Psoas muscle (tissue), 8 donors: ENCODE data around the gene ZCCHC9. TPM values are rescaled to one million over a fixed set of nuclear protein-coding genes. Genes with fewer than 3 reads are reported as not detected.
A peak's percentile ranks its signal among the peaks of the same experiment; 100 is the strongest.

Experiments
- ATAC-seq, 4 donors: fragments of 200-7000 bp; cut with Tn5 transposase; one replicate each; pipeline ENCODE4 v1.9.1; 2020; ENCODE audit warnings: moderate library complexity in 3 of 4, mild to moderate bottlenecking in 2 of 4
- DNase-seq, 2 donors: peaks; one replicate each; pipeline ENCODE4 v3.0.0-alpha.2; 2020
- H3K27ac ChIP-seq: fragments of 200-600 bp; one replicate; pipeline ENCODE4 v1.8.0; 2022
- H3K27me3 ChIP-seq, 3 donors: fragments of 200-600 bp in 1 of 3; one replicate each; pipeline versions ENCODE4 v1.6.1 to v1.8.0; 2013 to 2022; ENCODE audit warnings: low read length in 2 of 3, mild to moderate bottlenecking in 2 of 3, moderate library complexity in 1 of 3; ENCODE audit not compliant: insufficient read depth in 3 of 3
- H3K36me3 ChIP-seq, 2 donors: fragments of 200-600 bp in 1 of 2; one replicate each; pipeline versions ENCODE4 v1.6.1 to v1.8.0; 2013 to 2022; ENCODE audit warnings: low read depth in 1 of 2, mild to moderate bottlenecking in 1 of 2, moderate library complexity in 1 of 2; ENCODE audit not compliant: insufficient read depth in 1 of 2
- H3K4me1 ChIP-seq: fragments of 200-600 bp; one replicate; pipeline ENCODE4 v1.8.0; 2022
- H3K4me3 ChIP-seq: fragments of 200-600 bp; one replicate; pipeline ENCODE4 v1.8.0; 2022; ENCODE audit warnings: mild to moderate bottlenecking
- H3K9me3 ChIP-seq: fragments of 200-600 bp; one replicate; pipeline ENCODE4 v1.8.0; 2022
- CTCF ChIP-seq: fragments of 200-600 bp; IDR thresholded peaks from one replicate; pipeline ENCODE4 v1.8.0; 2022; ENCODE audit warnings: antibody characterized with exemption
- WGBS, 3 donors: extraction: QIAGEN DNeasy Blood & Tissue Kit; methylation state at CpG; one replicate each; pipeline versions ENCODE4 v1.1.6 to v1.1.7; 2013; 5-methylcytosine and 5-hydroxymethylcytosine counted together
- intact Hi-C, 2 donors: fragments of 100-400 bp; cut with DNase I; formaldehyde crosslinking; loops; one replicate each; pipeline versions ENCODE4 v1.11.0 to v1.14.2; 2022
- polyA plus RNA-seq, 3 donors: library from polyadenylated mRNA; stranded (reverse); fragments of 200-250 nt; gene quantifications; one replicate each; pipeline ENCODE4 v1.2.3, GENCODE V29; 2013
- total RNA-seq, 4 donors: library from RNA; stranded (reverse); fragmentation: NEBNext Ultra II Directional in 2 of 4; extraction: Animal tissue kit (Norgen Biotek cat#: 25700) in 2 of 4; gene quantifications; one replicate each; pipeline versions ENCODE4 v1.2.1 to v1.2.4, GENCODE V29; 2021 to 2023
- donor health status: healthy with polysubstance abuse.
- donor health status: DM: no; HTN: no; CAD: no; lungs with moderate emphysema.
- donor health status: Bipolar disorder and iron deficiency.
- donor health status: healthy.
- donor health status: DM: yes; HTN: yes; CAD: no.
- donor health status: DM: no; HTN: no; CAD: no.
- donor health status: DM: no; HTN: no; CAD: no.
- donor health status: DM: yes; HTN: yes; CAD: no.

Gene ZCCHC9
- total and polyA plus RNA-seq, 7 donors: 9.6 to 45.1 (median 26.2) TPM

- Histone ChIP-seq H3K9me3 (no peaks in the 10 kb centered on the region), H3K27me3 (no peaks in the 10 kb centered on the region), H3K36me3 (peaks cover 0 to 10% of the 10 kb centered on the region in 2 donors), H3K4me3 (peak overlapping the region; percentile 91), H3K4me1 (peaks cover 15% of the 10 kb centered on the region), H3K27ac (no peak overlapping the region)
- TF ChIP-seq CTCF: no peak
- DNase-seq (no peak), ATAC-seq (no peak)
- 87 to 89% (median 88%) methylated on average over 5 of the region's 5 CpGs for WGBS, 3 donors
- intact Hi-C loops: no loop called here
Observed at GRCh38 chr5:81302596-81302995, 1.2 kb downstream of the ZCCHC9 start.

GRCh38 chr5:81303563-81303962, 2.2 kb downstream of the ZCCHC9 start:
- intact Hi-C loops: no loop called here
- H3K9me3 ChIP-seq: no peaks in the 10 kb centered on the region
- 81 to 95% (median 87%) methylated on average over 1 of the region's 1 CpG for WGBS, 3 donors
- no peak overlapping the region for H3K4me3 ChIP-seq
- H3K27me3 ChIP-seq: no peaks in the 10 kb centered on the region
- peaks cover 15% of the 10 kb centered on the region for H3K4me1 ChIP-seq
- no peak overlapping the region for H3K27ac ChIP-seq
- ATAC-seq: no peak
- no peak for TF ChIP-seq CTCF
- DNase-seq: no peak
- peaks cover 0 to 13% of the 10 kb centered on the region in 2 donors for H3K36me3 ChIP-seq

GRCh38 chr5:81305785-81306184, 4.4 kb downstream of the ZCCHC9 start:
- Histone ChIP-seq H3K27ac (no peak overlapping the region), H3K36me3 (peaks cover 0 to 35% of the 10 kb centered on the region in 2 donors), H3K9me3 (no peaks in the 10 kb centered on the region), H3K4me3 (no peak overlapping the region), H3K27me3 (no peaks in the 10 kb centered on the region), H3K4me1 (peaks cover 9% of the 10 kb centered on the region)
- intact Hi-C loops: no loop called here
- no peak for TF ChIP-seq CTCF
- no peak for DNase-seq
- ATAC-seq: no peak

- H3K4me3 ChIP-seq: no peak overlapping the region
- whole genome bisulfite sequencing, 3 donors: 90 to 99% (median 91%) methylated on average over 2 of the region's 2 CpGs
- ATAC-seq: no peak
- H3K4me1 ChIP-seq: no peaks in the 10 kb centered on the region
- intact Hi-C loops: no loop called here
- no peak for DNase-seq
- H3K36me3 ChIP-seq: peaks cover 0 to 66% of the 10 kb centered on the region in 2 donors
- H3K27me3 ChIP-seq: no peaks in the 10 kb centered on the region
- TF ChIP-seq CTCF: no peak
- no peaks in the 10 kb centered on the region for H3K9me3 ChIP-seq
- no peak overlapping the region for H3K27ac ChIP-seq
Observed at GRCh38 chr5:81308836-81309235, 7.4 kb downstream of the ZCCHC9 start.

GRCh38 chr5:81310402-81311063, 9.1 kb downstream of the ZCCHC9 start:
- H3K27me3 ChIP-seq: no peaks in the 10 kb centered on the region
- H3K27ac ChIP-seq: no peak overlapping the region
- no peak overlapping the region for H3K4me3 ChIP-seq
- intact Hi-C loops: no loop called here
- WGBS, 3 donors: 91 to 96% (median 91%) methylated on average over 1 of the region's 1 CpG
- TF ChIP-seq CTCF: no peak
- H3K36me3 ChIP-seq: peaks cover 0 to 70% of the 10 kb centered on the region in 2 donors
- ATAC-seq: no peak
- H3K9me3 ChIP-seq: no peaks in the 10 kb centered on the region
- DNase-seq: no peak
- H3K4me1 ChIP-seq: no peaks in the 10 kb centered on the region
